Measurements from ENCODE around the gene HCN4. TPM values are rescaled to one million over a fixed set of nuclear protein-coding genes. Genes with fewer than 3 reads are reported as not detected.
"Not testable (repeated sequence)": the region's sequence is repeated elsewhere in the genome, so short reads cannot be mapped to it uniquely, and the experiment has no call there.

HCN4 gene
- total RNA-seq (2021) = 0.07 and 0.09 TPM in 2 replicates
- percentile 7 among the genes with signal in this experiment for Bru-seq, nascent RNA
- percentile 5 among the genes with signal in this experiment for BruChase-seq, experiment 1, labeled RNA remaining after a 2-hour chase
- BruChase-seq, experiment 2, labeled RNA remaining after a 6-hour chase = percentile 5 among the genes with signal in this experiment
- long read RNA-seq = 0 reads

- DNase-seq (ENCODE audit: low spot score) = peak; percentile 35
Observed at GRCh38 chr15:73368301-73369136, at the start of gene HCN4. HCN4 (minus strand) TSS chr15:73368958; CDS start chr15:73368270, 688 bp downstream.

GRCh38 chr15:73414876-73415275, 46.1 kb upstream of the HCN4 start:
- DNase-seq (ENCODE audit: low spot score) = no peak
- intact Hi-C loops (cut with micrococcal nuclease; ENCODE audit: unreplicated experiment) = no loop called here
- POLR2A ChIA-PET (ENCODE audit: low non-redundant PET) = interaction anchor here (0.5 kb wide), 1 partner anchor 174 kb away, joined by 4 read pairs; no protein-coding TSS in a partner anchor
- CTCF ChIA-PET = no interaction called here
- no TSS peak for BruUV-seq (replicated peaks)
- Histone ChIP-seq H3K9me3 (ENCODE audit: low read depth, low read length, poor library complexity, severe bottlenecking) (no peaks in the 10 kb centered on the region), H3K36me3 (ENCODE audit: insufficient read depth, low read length, poor library complexity, severe bottlenecking) (no peaks in the 10 kb centered on the region), H3K4me1 (ENCODE audit: insufficient read depth, low read length, poor library complexity, severe bottlenecking) (no peaks in the 10 kb centered on the region), H3K4me3 (ENCODE audit: low read depth, low read length, poor library complexity, severe bottlenecking) (no peak overlapping the region), H3K27me3 (replicated peaks; ENCODE audit: insufficient read depth, low read depth, low read length, poor library complexity) (peaks cover 18% of the 10 kb centered on the region), H3K27ac (ENCODE audit: low read depth, low read length, poor library complexity, severe bottlenecking) (no peak overlapping the region)
- no peak for TF ChIP-seq EZH2 (IDR thresholded peaks at IDR 0.05; ENCODE audit: borderline replicate concordance, low read depth, low read length, poor library complexity, severe bottlenecking)
- TF ChIP-seq, protein P1, sequence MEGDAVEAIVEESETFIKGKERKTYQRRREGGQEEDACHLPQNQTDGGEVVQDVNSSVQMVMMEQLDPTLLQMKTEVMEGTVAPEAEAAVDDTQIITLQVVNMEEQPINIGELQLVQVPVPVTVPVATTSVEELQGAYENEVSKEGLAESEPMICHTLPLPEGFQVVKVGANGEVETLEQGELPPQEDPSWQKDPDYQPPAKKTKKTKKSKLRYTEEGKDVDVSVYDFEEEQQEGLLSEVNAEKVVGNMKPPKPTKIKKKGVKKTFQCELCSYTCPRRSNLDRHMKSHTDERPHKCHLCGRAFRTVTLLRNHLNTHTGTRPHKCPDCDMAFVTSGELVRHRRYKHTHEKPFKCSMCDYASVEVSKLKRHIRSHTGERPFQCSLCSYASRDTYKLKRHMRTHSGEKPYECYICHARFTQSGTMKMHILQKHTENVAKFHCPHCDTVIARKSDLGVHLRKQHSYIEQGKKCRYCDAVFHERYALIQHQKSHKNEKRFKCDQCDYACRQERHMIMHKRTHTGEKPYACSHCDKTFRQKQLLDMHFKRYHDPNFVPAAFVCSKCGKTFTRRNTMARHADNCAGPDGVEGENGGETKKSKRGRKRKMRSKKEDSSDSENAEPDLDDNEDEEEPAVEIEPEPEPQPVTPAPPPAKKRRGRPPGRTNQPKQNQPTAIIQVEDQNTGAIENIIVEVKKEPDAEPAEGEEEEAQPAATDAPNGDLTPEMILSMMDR (conservative IDR thresholded peaks at IDR 0.05; ENCODE audit: low read depth, low read length) = no peak

More at GRCh38 chr15:73368301-73369136, at the start of gene HCN4:
- H3K27me3 ChIP-seq (replicated peaks; ENCODE audit: insufficient read depth, low read depth, low read length, poor library complexity) = peaks cover 88% of the 10 kb centered on the region
- no peaks in the 10 kb centered on the region for H3K36me3 ChIP-seq (ENCODE audit: insufficient read depth, low read length, poor library complexity, severe bottlenecking)
- H3K4me1 ChIP-seq (ENCODE audit: insufficient read depth, low read length, poor library complexity, severe bottlenecking) = peaks cover 14% of the 10 kb centered on the region
- intact Hi-C loops (cut with micrococcal nuclease; ENCODE audit: unreplicated experiment) = no loop called here
- no peaks in the 10 kb centered on the region for H3K9me3 ChIP-seq (ENCODE audit: low read depth, low read length, poor library complexity, severe bottlenecking)
- BruUV-seq (replicated peaks) = no TSS peak
- CTCF ChIA-PET = no interaction called here
- TF ChIP-seq, protein P1 (conservative IDR thresholded peaks at IDR 0.05; ENCODE audit: low read depth, low read length) = no peak
- no peak for TF ChIP-seq EZH2 (IDR thresholded peaks at IDR 0.05; ENCODE audit: borderline replicate concordance, low read depth, low read length, poor library complexity, severe bottlenecking)
- peak within 1 kb of the TSS; percentile 41 for H3K4me3 ChIP-seq (ENCODE audit: low read depth, low read length, poor library complexity, severe bottlenecking)
- POLR2A ChIA-PET (ENCODE audit: low non-redundant PET) = no interaction called here
- no peak within 1 kb of the TSS for H3K27ac ChIP-seq (ENCODE audit: low read depth, low read length, poor library complexity, severe bottlenecking)

- no TSS peak for BruUV-seq (replicated peaks)
- TF ChIP-seq EZH2 (IDR thresholded peaks at IDR 0.05; ENCODE audit: borderline replicate concordance, low read depth, low read length, poor library complexity, severe bottlenecking) = no peak
- TF ChIP-seq, protein P1 (conservative IDR thresholded peaks at IDR 0.05; ENCODE audit: low read depth, low read length) = no peak
- H3K36me3 ChIP-seq (ENCODE audit: insufficient read depth, low read length, poor library complexity, severe bottlenecking) = no peaks in the 10 kb centered on the region
- CTCF ChIA-PET = no interaction called here
- no peak for DNase-seq (ENCODE audit: low spot score)
- H3K27me3 ChIP-seq (replicated peaks; ENCODE audit: insufficient read depth, low read depth, low read length, poor library complexity) = peaks cover 3% of the 10 kb centered on the region
- POLR2A ChIA-PET (ENCODE audit: low non-redundant PET) = no interaction called here
- H3K4me1 ChIP-seq (ENCODE audit: insufficient read depth, low read length, poor library complexity, severe bottlenecking) = no peaks in the 10 kb centered on the region
- intact Hi-C loops (cut with micrococcal nuclease; ENCODE audit: unreplicated experiment) = no loop called here
- no peak overlapping the region for H3K27ac ChIP-seq (ENCODE audit: low read depth, low read length, poor library complexity, severe bottlenecking)
- H3K4me3 ChIP-seq (ENCODE audit: low read depth, low read length, poor library complexity, severe bottlenecking) = no peak overlapping the region
- H3K9me3 ChIP-seq (ENCODE audit: low read depth, low read length, poor library complexity, severe bottlenecking) = no peaks in the 10 kb centered on the region
Observed at GRCh38 chr15:73403171-73403570, 34.4 kb upstream of the HCN4 start.

GRCh38 chr15:73400222-73400621, 31.5 kb upstream of the HCN4 start:
- H3K36me3 ChIP-seq (ENCODE audit: insufficient read depth, low read length, poor library complexity, severe bottlenecking); H3K27me3 ChIP-seq (replicated peaks; ENCODE audit: insufficient read depth, low read depth, low read length, poor library complexity); CTCF ChIA-PET; POLR2A ChIA-PET (ENCODE audit: low non-redundant PET); intact Hi-C loops (cut with micrococcal nuclease; ENCODE audit: unreplicated experiment); DNase-seq (ENCODE audit: low spot score); H3K4me3 ChIP-seq (ENCODE audit: low read depth, low read length, poor library complexity, severe bottlenecking); H3K27ac ChIP-seq (ENCODE audit: low read depth, low read length, poor library complexity, severe bottlenecking); H3K4me1 ChIP-seq (ENCODE audit: insufficient read depth, low read length, poor library complexity, severe bottlenecking); BruUV-seq (replicated peaks); H3K9me3 ChIP-seq (ENCODE audit: low read depth, low read length, poor library complexity, severe bottlenecking): not testable (repeated sequence)

Measured in A673 (cell line).